H1 (cell line): ENCODE data around the gene DNTT. TPM values are rescaled to one million over a fixed set of nuclear protein-coding genes. Genes with fewer than 3 reads are reported as not detected.

Experiments used
- CTCF ChIA-PET: fragments of 300-600 bp; sonication (Branson Sonifier 250); formaldehyde crosslinking; loops from one replicate; lab custom pipeline; 2021; ENCODE audit not compliant: partially characterized antibody; lab: Charles Lee
- POLR2A ChIA-PET: fragments of 300-600 bp; sonication (Branson Sonifier 250); formaldehyde crosslinking; loops from one replicate; lab custom pipeline; 2021; ENCODE audit warnings: inconsistent platforms; ENCODE audit not compliant: partially characterized antibody; lab: Charles Lee
- DNase-seq, 2 experiments: peaks; one replicate each; pipeline versions ENCODE4 v3.0.0 to v3.0.0-alpha.2; 2010 to 2022; ENCODE audit warnings: low spot score in 2 of 2, low read depth in 1 of 2, mixed read lengths in 1 of 2
- FAIRE-seq: peaks from 2 replicates; lab custom pipeline; 2011; peaks lifted over from hg19 to GRCh38; lab: Jason Lieb, UNC
- H2AFZ ChIP-seq: 2 replicates; pipeline ENCODE4 v1.8.1; 2012; ENCODE audit warnings: low read length, inconsistent platforms
- H2AK5ac ChIP-seq: 2 replicates; pipeline ENCODE4 v1.6.1; 2013; ENCODE audit warnings: low read depth, low read length
- H2BK120ac ChIP-seq: replicated peaks from 2 replicates; pipeline ENCODE3; 2013; ENCODE audit warnings: low read depth, low read length, inconsistent platforms
- H2BK12ac ChIP-seq: 2 replicates; pipeline ENCODE4 v1.6.1; 2013; ENCODE audit warnings: low read depth, low read length
- H2BK15ac ChIP-seq: 2 replicates; pipeline ENCODE4 v1.6.1; 2013; ENCODE audit warnings: low read length
- H2BK20ac ChIP-seq: 2 replicates; pipeline ENCODE4 v1.6.1; 2013; ENCODE audit warnings: low read length
- H2BK5ac ChIP-seq: 2 replicates; pipeline ENCODE4 v1.6.1; 2013; ENCODE audit warnings: low read depth, low read length
- H3K14ac ChIP-seq: 2 replicates; pipeline ENCODE4 v1.6.1; 2013; ENCODE audit warnings: inconsistent platforms; ENCODE audit not compliant: insufficient read length
- H3K18ac ChIP-seq: 2 replicates; pipeline ENCODE4 v1.6.1; 2013; ENCODE audit warnings: low read length; ENCODE audit errors: extremely low read depth
- H3K23ac ChIP-seq: 2 replicates; pipeline ENCODE4 v1.6.1; 2013; ENCODE audit warnings: inconsistent platforms; ENCODE audit not compliant: insufficient read length
- H3K23me2 ChIP-seq: 2 replicates; pipeline ENCODE4 v1.6.1; 2013; ENCODE audit warnings: low read depth, low read length
- H3K27ac ChIP-seq: 2 replicates; pipeline ENCODE4 v1.6.1; 2011; ENCODE audit warnings: low read depth, low read length, inconsistent platforms
- H3K27me3 ChIP-seq, 4 experiments: replicated peaks in 1 of 4; 1 replicate in 1 of 4; 2 replicates in 3 of 4; pipeline versions ENCODE4 v1.6.1 to v1.8.1; 2011 to 2013; ENCODE audit warnings: low read length in 3 of 4, mild to moderate bottlenecking in 3 of 4, inconsistent platforms in 2 of 4, mixed read lengths in 2 of 4, moderate library complexity in 1 of 4; ENCODE audit not compliant: control insufficient read depth in 3 of 4, insufficient read depth in 3 of 4; ENCODE audit errors: extremely low read depth in 1 of 4
- H3K36me3 ChIP-seq, 4 experiments: 2 replicates each; pipeline versions ENCODE4 v1.6.1 to v1.8.1; 2011 to 2013; ENCODE audit warnings: mild to moderate bottlenecking in 4 of 4, low read length in 3 of 4, moderate library complexity in 2 of 4, control low read depth in 1 of 4, inconsistent platforms in 1 of 4; ENCODE audit not compliant: insufficient read depth in 4 of 4, control insufficient read depth in 2 of 4
- H3K4ac ChIP-seq: replicated peaks from 2 replicates; pipeline ENCODE3; 2013; ENCODE audit warnings: low read length, low read depth, mixed read lengths, inconsistent platforms; ENCODE audit not compliant: insufficient read length
- H3K4me1 ChIP-seq, 4 experiments: replicated peaks in 1 of 4; 1 replicate in 1 of 4; 2 replicates in 3 of 4; pipeline versions ENCODE4 v1.6.1 to v1.8.1; 2011 to 2013; ENCODE audit warnings: low read length in 3 of 4, inconsistent platforms in 2 of 4, mixed read lengths in 1 of 4; ENCODE audit not compliant: insufficient read depth in 4 of 4, control insufficient read depth in 3 of 4
- H3K4me2 ChIP-seq, 2 experiments: 2 replicates each; pipeline versions ENCODE4 v1.6.1 to v1.8.1; 2011 to 2013; ENCODE audit warnings: low read depth in 2 of 2, low read length in 2 of 2, control low read depth in 1 of 2, inconsistent platforms in 1 of 2, mild to moderate bottlenecking in 1 of 2; ENCODE audit not compliant: insufficient read depth in 1 of 2
- H3K4me3 ChIP-seq, 4 experiments: fragments of 200-600, 300-600 bp in 1 of 4; sonication (generic), shearing (Covaris generic), sonication (Bioruptor Twin) in 1 of 4; 2 replicates each; pipeline versions ENCODE4 v1.5.1 to v1.8.1; 2011 to 2016; ENCODE audit warnings: low read length in 4 of 4, low read depth in 3 of 4, control low read depth in 2 of 4, inconsistent platforms in 2 of 4, mild to moderate bottlenecking in 2 of 4, mixed read lengths in 1 of 4, moderate library complexity in 1 of 4; ENCODE audit not compliant: insufficient read depth in 2 of 4; ENCODE audit errors: extremely low read depth in 1 of 4
- H3K56ac ChIP-seq: replicated peaks from 2 replicates; pipeline ENCODE3; 2013; ENCODE audit warnings: low read depth, mild to moderate bottlenecking, mixed read lengths, low read length, inconsistent platforms; ENCODE audit not compliant: insufficient read length
- H3K79me1 ChIP-seq: 2 replicates; pipeline ENCODE4 v1.6.1; 2013; ENCODE audit warnings: low read depth, low read length, control low read depth
- H3K79me2 ChIP-seq, 2 experiments: 2 replicates each; pipeline versions ENCODE4 v1.6.1 to v1.8.1; 2012 to 2013; ENCODE audit warnings: low read length in 2 of 2, mild to moderate bottlenecking in 2 of 2, inconsistent platforms in 1 of 2; ENCODE audit not compliant: insufficient read depth in 2 of 2, control insufficient read depth in 1 of 2
- H3K9ac ChIP-seq, 4 experiments: replicated peaks in 1 of 4; 1 replicate in 1 of 4; 2 replicates in 3 of 4; pipeline versions ENCODE4 v1.6.1 to v1.8.1; 2011 to 2013; ENCODE audit warnings: low read depth in 3 of 4, low read length in 3 of 4, control low read depth in 2 of 4, mild to moderate bottlenecking in 2 of 4, moderate library complexity in 2 of 4, inconsistent platforms in 1 of 4; ENCODE audit errors: extremely low read depth in 1 of 4
- H3K9me3 ChIP-seq, 2 experiments: 2 replicates each; pipeline versions ENCODE4 v1.6.1 to v1.8.1; 2012 to 2013; ENCODE audit warnings: mild to moderate bottlenecking in 2 of 2, moderate library complexity in 2 of 2, control low read depth in 1 of 2, inconsistent platforms in 1 of 2, low read depth in 1 of 2, low read length in 1 of 2, mixed read lengths in 1 of 2; ENCODE audit not compliant: insufficient read depth in 2 of 2
- H4K20me1 ChIP-seq, 2 experiments: replicated peaks in 1 of 2; 2 replicates each; pipeline versions ENCODE3 to v1.8.1; 2011 to 2013; ENCODE audit warnings: inconsistent platforms in 2 of 2, low read length in 2 of 2, mild to moderate bottlenecking in 1 of 2; ENCODE audit not compliant: insufficient read depth in 2 of 2, control insufficient read depth in 1 of 2
- H4K5ac ChIP-seq: 2 replicates; pipeline ENCODE4 v1.6.1; 2013; ENCODE audit warnings: low read length, low read depth, mixed read lengths, inconsistent platforms; ENCODE audit not compliant: insufficient read length
- H4K8ac ChIP-seq: 2 replicates; pipeline ENCODE4 v1.8.0; 2013; ENCODE audit warnings: mild to moderate bottlenecking, moderate library complexity, low read length, inconsistent platforms; ENCODE audit not compliant: insufficient read depth; ENCODE audit errors: extremely low read depth
- H4K91ac ChIP-seq: replicated peaks from 2 replicates; pipeline ENCODE3; 2013; ENCODE audit warnings: low read length, mixed read lengths, inconsistent platforms; ENCODE audit not compliant: insufficient read length
- BCL11A ChIP-seq, 2 experiments: IDR thresholded peaks; one replicate each; pipeline ENCODE4 v1.6.1; 2011; ENCODE audit warnings: low read depth in 2 of 2, low read length in 2 of 2, mild to moderate bottlenecking in 2 of 2
- CBX5 ChIP-seq: fragments of 300-800, 300-1000 bp; sonication (generic); IDR thresholded peaks from 2 replicates; pipeline ENCODE4 v1.7.1; 2016; ENCODE audit warnings: antibody characterized with exemption, low read length, low read depth
- KDM5A ChIP-seq: fragments of 200-600 bp; IDR thresholded peaks from 2 replicates; pipeline ENCODE4 v1.7.1; 2012; ENCODE audit warnings: mild to moderate bottlenecking, low read length, inconsistent platforms, mixed read lengths
- MAX ChIP-seq: IDR thresholded peaks from 2 replicates; pipeline ENCODE4 v1.6.1; 2012; ENCODE audit warnings: inconsistent platforms
- NANOG ChIP-seq: IDR thresholded peaks from 2 replicates; pipeline ENCODE4 v1.6.1; 2011; ENCODE audit warnings: low read length, low read depth, mild to moderate bottlenecking, inconsistent platforms; ENCODE audit not compliant: insufficient read depth, poor library complexity, severe bottlenecking
- POLR2A ChIP-seq, 2 experiments: IDR thresholded peaks; 1 replicate in 1 of 2; 2 replicates in 1 of 2; pipeline ENCODE4 v1.6.1; 2011; ENCODE audit warnings: low read depth in 2 of 2, low read length in 2 of 2, mild to moderate bottlenecking in 2 of 2; ENCODE audit errors: control extremely low read depth in 1 of 2
- RAD21 ChIP-seq, 2 experiments: IDR thresholded peaks in 1 of 2; conservative IDR thresholded peaks in 1 of 2; 2 replicates each; pipeline ENCODE4 v1.6.1; 2011; ENCODE audit warnings: low read depth in 2 of 2, low read length in 2 of 2, improper control_type of control experiment in 1 of 2, inconsistent platforms in 1 of 2, mild to moderate bottlenecking in 1 of 2, moderate library complexity in 1 of 2
- SAP30 ChIP-seq: fragments of 300-600 bp; sonication (generic); IDR thresholded peaks from 2 replicates; pipeline ENCODE4 v1.7.1; 2012; ENCODE audit warnings: low read length, moderate library complexity, mild to moderate bottlenecking, inconsistent platforms; ENCODE audit not compliant: insufficient read depth, insufficient replicate concordance
- SIX5 ChIP-seq: IDR thresholded peaks from 2 replicates; pipeline ENCODE4 v1.6.1; 2011; ENCODE audit warnings: mild to moderate bottlenecking, low read depth, low read length
- SRF ChIP-seq: IDR thresholded peaks from 2 replicates; pipeline ENCODE4 v1.6.1; 2011; ENCODE audit warnings: mild to moderate bottlenecking, low read depth, low read length, moderate library complexity
- TCF12 ChIP-seq: IDR thresholded peaks from 2 replicates; pipeline ENCODE4 v1.6.1; 2011; ENCODE audit warnings: low read depth, mild to moderate bottlenecking, low read length
- TEAD4 ChIP-seq: IDR thresholded peaks from 2 replicates; pipeline ENCODE4 v1.6.1; 2012; ENCODE audit warnings: low read depth, low read length, inconsistent platforms, mixed read lengths
- WGBS, 2 experiments: shearing (Covaris generic) in 1 of 2; methylation state at CpG; one replicate each; pipeline versions ENCODE4 v1.1.6 to v1.1.7; 2013 to 2015; ENCODE audit warnings: low lambda C conversion rate in 2 of 2, mixed read lengths in 2 of 2, inconsistent platforms in 1 of 2, low coverage in 1 of 2, missing lambda C conversion rate in 1 of 2; ENCODE audit not compliant: insufficient replicate concordance in 2 of 2, insufficient coverage in 1 of 2, insufficient read length in 1 of 2; ENCODE audit errors: extremely low coverage in 1 of 2, missing lambda C conversion rate in 1 of 2; 5-methylcytosine and 5-hydroxymethylcytosine counted together
- polyA plus RNA-seq, 7 experiments: library from polyadenylated mRNA; depleted of rRNA in 3 of 7; stranded (reverse) in 5 of 7; unstranded in 2 of 7; fragments of >200 nt in 5 of 7; fragments of 200-250 nt in 2 of 7; gene quantifications; 1 replicate in 5 of 7; 2 replicates in 1 of 7; 4 replicates in 1 of 7; pipeline versions ENCODE4 v1.2.1 to v1.2.3, GENCODE V29; 2011 to 2013; ENCODE audit warnings: missing spikeins in 2 of 7, mixed read lengths in 2 of 7
- total RNA-seq: library from RNA; stranded (reverse); fragmentation: NEBNext Ultra II Directional; extraction: Animal tissue kit (Norgen Biotek cat#: 25700); gene quantifications from 2 replicates; pipeline ENCODE4 v1.2.1, GENCODE V29; 2021
- TF ChIP-seq, protein P1 (sequence below): IDR thresholded peaks from 2 replicates; pipeline ENCODE4 v1.6.1; 2011; ENCODE audit warnings: low read length, improper control_type of control experiment

DNTT gene
- total and polyA plus RNA-seq, 2 of the 8 experiments (the other 6 are each of a cell fraction or from before 2014, with no cell fraction given): not detected

- Histone ChIP-seq H2BK20ac (no peak overlapping the region), H2BK5ac (no peak overlapping the region), H3K79me2 (no peaks in the 10 kb centered on the region), H2BK120ac (no peak overlapping the region), H3K23me2 (no peaks in the 10 kb centered on the region), H3K36me3 (no peaks in the 10 kb centered on the region), H4K8ac (no peak overlapping the region), H2BK12ac (no peak overlapping the region), H4K5ac (no peak overlapping the region), H3K14ac (no peak overlapping the region), H3K9me3 (no peaks in the 10 kb centered on the region), H3K4me1 (peaks cover 0 to 3% (median 0%) of the 10 kb centered on the region in 4 experiments; a peak in 2 of 7 replicates), H3K79me1 (no peaks in the 10 kb centered on the region), H3K9ac (no peak overlapping the region), H4K20me1 (no peaks in the 10 kb centered on the region), H2BK15ac (no peak overlapping the region), H2AFZ (no peak overlapping the region), H3K4me3 (no peak overlapping the region), H3K4me2 (no peak overlapping the region), H3K4ac (no peak overlapping the region), H3K18ac (no peak overlapping the region), H4K91ac (no peak overlapping the region), H3K27me3 (peaks cover 0 to 2% (median 0%) of the 10 kb centered on the region in 4 experiments; a peak in 1 of 7 replicates), H3K27ac (no peak overlapping the region), H2AK5ac (no peak overlapping the region), H3K23ac (no peak overlapping the region), H3K56ac (no peak overlapping the region)
- no peak for FAIRE-seq
- WGBS, 2 experiments: 82% methylated on average over 2 of the region's 2 CpGs; no CpG with 5 or more reads in 1 of the 2 experiments
- POLR2A ChIA-PET: no interaction called here
- CTCF ChIA-PET: interaction anchor here (1.0 to 4.9 kb wide), 2 partner anchors 12 to 54 kb away, joined by 3 to 38 read pairs; no protein-coding TSS in a partner anchor
- no peak for DNase-seq
- TF ChIP-seq BCL11A (IDR thresholded peaks at IDR 0.05; ENCODE audit: low read depth in 2 of 2, low read length in 2 of 2): no peak
- TF ChIP-seq TEAD4: no peak
- TF ChIP-seq CBX5: no peak
- no peak for TF ChIP-seq RAD21 (IDR thresholded peaks at IDR 0.05 in 1 of 2, conservative IDR thresholded peaks at IDR 0.05 in 1 of 2; ENCODE audit: low read depth in 2 of 2, low read length in 2 of 2)
- TF ChIP-seq TCF12: no peak
- TF ChIP-seq SIX5: no peak
- no peak for TF ChIP-seq SAP30
- TF ChIP-seq POLR2A (IDR thresholded peaks at IDR 0.05; ENCODE audit: control extremely low read depth in 1 of 2, low read depth in 2 of 2, low read length in 2 of 2): no peak
- no peak for TF ChIP-seq SRF
- TF ChIP-seq, protein P1, sequence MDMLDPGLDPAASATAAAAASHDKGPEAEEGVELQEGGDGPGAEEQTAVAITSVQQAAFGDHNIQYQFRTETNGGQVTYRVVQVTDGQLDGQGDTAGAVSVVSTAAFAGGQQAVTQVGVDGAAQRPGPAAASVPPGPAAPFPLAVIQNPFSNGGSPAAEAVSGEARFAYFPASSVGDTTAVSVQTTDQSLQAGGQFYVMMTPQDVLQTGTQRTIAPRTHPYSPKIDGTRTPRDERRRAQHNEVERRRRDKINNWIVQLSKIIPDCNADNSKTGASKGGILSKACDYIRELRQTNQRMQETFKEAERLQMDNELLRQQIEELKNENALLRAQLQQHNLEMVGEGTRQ: no peak
- TF ChIP-seq KDM5A: no peak
- TF ChIP-seq MAX: no peak
- no peak for TF ChIP-seq NANOG
Measured at GRCh38 chr10:96283351-96283750, 20.9 kb upstream of the DNTT start.
